Kidney epithelial cell (primary cell): ENCODE measurements around the gene CRKL. TPM values are rescaled to one million over a fixed set of nuclear protein-coding genes. Genes with fewer than 3 reads are reported as not detected.

Experiments used
- DNase-seq: peaks from one replicate; pipeline ENCODE4 v3.0.0-alpha.2; 2010; ENCODE audit warnings: low read depth
- H3K27me3 ChIP-seq: 2 replicates; pipeline ENCODE4 v1.6.0; 2011; ENCODE audit warnings: low read length; ENCODE audit not compliant: control insufficient read depth, insufficient read depth
- H3K36me3 ChIP-seq: 2 replicates; pipeline ENCODE4 v1.5.1; 2011; ENCODE audit warnings: low read length; ENCODE audit not compliant: control insufficient read depth, insufficient read depth
- H3K4me3 ChIP-seq: 2 replicates; pipeline ENCODE4 v1.5.1; 2011; ENCODE audit warnings: low read depth, mild to moderate bottlenecking, control low read depth, low read length
- CTCF ChIP-seq: IDR thresholded peaks from 2 replicates; pipeline ENCODE4 v1.5.1; 2011; ENCODE audit warnings: mild to moderate bottlenecking, moderate library complexity, low read length, control low read depth, inconsistent platforms; ENCODE audit not compliant: insufficient read depth, poor library complexity, severe bottlenecking
- total RNA-seq: library from RNA; depleted of rRNA; stranded (reverse); fragments of >200 nt; gene quantifications from 2 replicates; pipeline ENCODE4 v1.2.3, GENCODE V29; 2015

CRKL gene
- total RNA-seq, 1 donor from 2014 or later, result 47.7 TPM

- no peaks in the 10 kb centered on the region for H3K27me3 ChIP-seq
- no peak for DNase-seq
- no peaks in the 10 kb centered on the region for H3K36me3 ChIP-seq
- TF ChIP-seq CTCF, result no peak
- H3K4me3 ChIP-seq, result no peak overlapping the region
Observed at GRCh38 chr22:20944042-20944441, 26.8 kb downstream of the CRKL start.

- Histone ChIP-seq H3K36me3 (peaks cover 1% of the 10 kb centered on the region), H3K4me3 (no peak overlapping the region), H3K27me3 (no peaks in the 10 kb centered on the region)
- no peak for DNase-seq
- no peak for TF ChIP-seq CTCF
Observed at GRCh38 chr22:20945578-20945934, 28.3 kb downstream of the CRKL start.

GRCh38 chr22:20946080-20946986, 29.1 kb downstream of the CRKL start:
- DNase-seq, result no peak
- TF ChIP-seq CTCF, result no peak
- no peaks in the 10 kb centered on the region for H3K27me3 ChIP-seq
- H3K36me3 ChIP-seq, result peaks cover 1% of the 10 kb centered on the region
- no peak overlapping the region for H3K4me3 ChIP-seq

- Histone ChIP-seq H3K27me3 (no peaks in the 10 kb centered on the region), H3K4me3 (no peak overlapping the region), H3K36me3 (peaks cover 1% of the 10 kb centered on the region)
- no peak for DNase-seq
- TF ChIP-seq CTCF, result no peak
Observed at GRCh38 chr22:20946991-20947390, 29.8 kb downstream of the CRKL start.

- no peak for TF ChIP-seq CTCF
- H3K4me3 ChIP-seq, result no peak overlapping the region
- peaks cover 1% of the 10 kb centered on the region for H3K36me3 ChIP-seq
- DNase-seq, result no peak
- no peaks in the 10 kb centered on the region for H3K27me3 ChIP-seq
Observed at GRCh38 chr22:20948450-20948849, 31.2 kb downstream of the CRKL start.

GRCh38 chr22:20948989-20949388, 31.8 kb downstream of the CRKL start:
- DNase-seq, result no peak
- peaks cover 1% of the 10 kb centered on the region for H3K36me3 ChIP-seq
- no peak overlapping the region for H3K4me3 ChIP-seq
- no peak for TF ChIP-seq CTCF
- no peaks in the 10 kb centered on the region for H3K27me3 ChIP-seq
